ENCODE data around the gene WDFY3. TPM values are rescaled to one million over a fixed set of nuclear protein-coding genes. Genes with fewer than 3 reads are reported as not detected.

Gene WDFY3
- total RNA-seq, 1 donor from 2014 or later: 0.56 TPM

DNA sequence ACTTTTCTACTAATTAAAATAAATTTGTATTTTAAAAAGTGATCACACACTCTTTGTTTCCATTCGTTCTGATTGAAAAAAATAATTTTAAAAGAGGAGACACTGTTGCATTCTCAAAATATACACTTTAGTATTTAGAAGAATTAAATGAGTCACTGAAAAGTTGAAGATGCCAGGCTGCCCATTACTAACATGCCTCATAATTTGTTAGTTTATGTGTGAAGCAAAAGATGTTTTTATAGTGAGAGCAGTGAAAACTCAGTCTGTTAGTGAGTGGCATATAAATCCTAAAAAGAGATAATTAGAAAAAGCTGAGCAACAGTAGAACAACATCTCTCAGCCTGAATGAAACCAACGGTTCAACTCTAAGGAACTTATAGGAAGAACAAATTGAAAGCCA, 240.1 kb downstream of the WDFY3 start:
- intact Hi-C loops (cut with micrococcal nuclease): no loop called here

DNA sequence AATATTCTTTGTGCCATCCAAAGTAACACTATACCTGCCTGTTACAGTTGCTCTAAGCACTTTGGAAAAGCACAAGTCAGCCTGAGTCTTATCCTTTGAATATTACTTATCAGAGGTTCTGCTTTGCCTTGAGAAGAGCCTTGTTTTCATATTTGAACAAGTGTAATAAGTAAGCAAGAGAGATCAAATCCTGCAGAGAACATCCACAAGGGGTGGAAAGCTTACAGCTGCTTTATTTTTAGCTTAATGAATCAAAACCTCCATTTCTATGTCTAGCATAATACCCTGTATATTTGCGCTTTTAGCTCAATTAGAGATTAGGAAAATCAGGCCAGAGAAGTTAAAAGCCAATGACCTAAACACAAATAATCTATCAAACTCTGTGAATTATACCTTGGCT, 243.8 kb downstream of the WDFY3 start:
- intact Hi-C loops (cut with micrococcal nuclease): no loop called here

DNA sequence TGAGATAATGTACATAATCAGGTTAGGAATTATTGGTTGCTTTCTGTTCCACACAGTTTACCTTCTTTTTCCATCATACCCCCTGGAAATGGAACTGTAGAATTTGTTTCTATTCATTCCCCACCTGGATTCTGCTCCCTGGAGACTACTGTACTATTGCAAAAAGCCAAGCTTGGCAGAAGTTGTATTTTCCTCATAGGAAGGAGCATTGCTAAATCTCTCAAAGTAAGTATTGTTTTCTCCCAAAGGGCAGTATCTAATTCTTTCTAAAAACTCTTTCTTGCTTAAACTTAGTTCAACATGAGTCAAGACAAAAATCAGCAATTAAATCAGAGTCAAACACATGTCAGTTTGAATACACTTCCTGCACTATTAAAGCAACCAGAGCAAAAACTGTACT, 247.4 kb downstream of the WDFY3 start:
- intact Hi-C loops (cut with micrococcal nuclease): no loop called here

GRCh38 chr4:84718699-84719098, 247.8 kb downstream of the WDFY3 start:
- intact Hi-C loops (cut with micrococcal nuclease): no loop called here

DNA sequence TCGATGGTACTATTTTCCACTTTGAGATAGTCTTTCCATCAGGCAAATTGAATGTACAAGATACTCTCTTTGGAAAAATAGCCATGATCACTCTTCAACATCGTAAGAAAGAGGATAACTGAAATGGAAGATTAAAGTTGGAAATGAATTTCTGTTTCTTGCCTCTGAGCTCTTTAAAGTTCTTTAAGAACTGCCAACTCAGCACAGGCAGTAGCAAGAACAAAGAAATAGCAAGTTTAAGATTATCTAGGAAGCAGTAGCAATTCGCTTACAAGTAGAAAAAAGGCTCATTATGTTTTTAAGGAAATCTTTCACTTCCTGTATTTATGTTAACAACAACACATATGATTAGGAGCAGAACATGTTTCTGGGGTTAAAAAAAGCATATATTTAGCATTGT, 255.9 kb downstream of the WDFY3 start:
- intact Hi-C loops (cut with micrococcal nuclease): no loop called here

DNA sequence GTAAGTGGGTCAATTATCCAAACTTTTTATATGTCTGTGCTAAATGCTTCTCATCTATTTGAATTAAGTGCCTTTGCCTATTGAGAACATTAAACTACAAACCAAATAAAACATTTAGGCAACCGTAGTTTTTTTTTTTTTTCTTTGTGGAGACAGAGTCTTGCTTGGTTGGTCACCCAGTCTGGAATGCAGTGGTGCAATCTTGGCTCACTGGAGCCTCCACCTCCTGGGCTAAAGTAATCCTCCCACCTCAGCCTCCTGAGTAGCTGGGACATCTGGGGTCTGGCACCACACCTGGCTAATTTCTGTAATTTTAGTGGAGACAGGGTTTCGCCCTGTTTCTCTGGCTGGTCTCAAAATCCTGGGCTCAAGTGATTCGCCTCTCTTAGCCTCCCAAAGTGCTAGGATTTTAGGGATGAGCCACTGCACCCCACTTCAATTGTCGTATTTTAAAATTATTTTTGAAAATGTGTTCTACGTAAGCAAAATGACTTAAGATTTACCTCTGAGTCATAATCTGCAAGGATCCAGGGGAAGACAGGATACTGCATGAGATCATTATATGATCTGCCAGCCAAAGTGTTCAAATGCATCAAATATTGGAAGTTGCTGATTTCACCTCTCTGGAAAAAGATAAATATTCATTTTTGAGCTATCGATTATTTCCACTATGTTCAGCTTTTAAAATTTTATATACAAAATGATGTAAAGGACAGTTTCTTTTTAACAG, 257.9 kb downstream of the WDFY3 start:
- intact Hi-C loops (cut with micrococcal nuclease): no loop called here

DNA sequence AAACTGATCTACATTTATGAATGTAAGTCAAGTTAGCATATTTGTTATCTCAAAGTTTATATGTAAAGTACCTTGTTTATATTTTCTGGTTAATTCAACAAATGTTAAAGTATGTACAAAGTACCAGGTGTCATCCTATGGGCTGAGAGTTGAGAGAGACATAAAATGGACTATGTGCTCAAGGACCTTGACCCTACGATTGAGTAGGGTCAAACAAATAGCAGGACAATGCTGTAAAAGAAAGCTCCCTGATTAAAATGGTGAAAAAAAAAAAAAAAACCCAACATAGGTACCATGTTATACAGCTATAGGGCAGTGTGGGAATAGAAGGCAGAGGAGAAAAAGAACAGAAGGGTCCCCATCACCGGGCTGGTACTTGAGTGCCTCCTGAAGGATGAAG, 260.2 kb downstream of the WDFY3 start:
- intact Hi-C loops (cut with micrococcal nuclease): no loop called here

DNA sequence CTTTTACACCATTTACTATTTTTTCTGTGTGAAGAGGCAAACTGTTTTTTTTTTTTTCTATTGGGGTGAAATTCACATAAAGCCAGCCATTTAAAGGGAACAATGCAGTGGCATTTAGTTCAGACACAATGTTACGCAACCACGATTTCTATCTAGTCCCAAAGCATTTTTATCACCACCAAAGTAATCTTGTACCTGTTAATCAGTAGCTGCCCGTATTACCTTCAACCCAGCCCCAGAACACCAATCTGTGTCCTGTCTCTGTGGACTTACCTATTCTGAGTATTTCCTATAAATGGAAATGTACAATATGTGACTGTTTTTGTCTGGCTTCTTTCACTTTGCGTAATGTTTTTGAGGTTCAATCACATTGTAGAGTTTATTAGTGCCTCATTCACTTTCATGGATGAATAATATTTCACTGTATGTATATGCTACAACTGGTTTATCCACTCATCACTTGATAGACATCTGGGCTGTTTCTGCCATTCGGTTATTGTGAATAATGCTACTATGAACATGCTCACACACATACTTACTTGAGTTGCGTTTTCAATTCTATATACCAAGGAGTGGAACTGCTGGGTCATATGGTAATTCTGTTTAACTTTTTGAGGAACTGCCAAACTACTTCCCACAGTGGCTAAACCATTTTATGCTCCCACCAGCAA, 267.4 kb downstream of the WDFY3 start:
- intact Hi-C loops (cut with micrococcal nuclease): no loop called here

DNA sequence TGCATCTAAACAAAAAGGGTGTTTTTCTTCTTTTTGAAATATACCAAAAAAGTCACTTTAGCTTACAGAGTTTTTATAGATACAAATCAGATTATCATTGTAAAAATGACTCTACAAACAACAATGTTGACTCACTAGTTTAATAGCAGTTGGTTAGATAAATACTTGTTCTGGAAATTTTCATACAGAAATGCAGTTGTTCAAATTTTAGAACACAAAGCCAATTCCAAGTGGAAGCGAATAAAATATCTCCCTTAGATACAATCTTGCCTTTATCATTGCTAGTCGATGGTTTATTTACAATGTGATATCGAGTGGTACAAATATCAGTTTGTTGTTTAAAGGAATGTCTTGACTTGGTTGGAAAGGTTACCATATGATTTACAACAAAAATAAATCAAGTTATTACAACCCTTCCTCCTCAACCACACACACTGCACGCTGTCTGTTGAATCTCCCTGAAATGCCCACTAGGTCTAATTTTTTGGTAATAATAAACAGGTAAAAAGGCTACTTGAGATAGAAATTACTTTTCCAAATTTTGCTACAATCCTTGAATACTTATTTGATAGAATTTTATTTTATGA, 268.8 kb downstream of the WDFY3 start:
- intact Hi-C loops (cut with micrococcal nuclease): no loop called here

GRCh38 chr4:84697159-84697558, 269.3 kb downstream of the WDFY3 start:
- intact Hi-C loops (cut with micrococcal nuclease): no loop called here

GRCh38 chr4:84691800-84692199, 274.7 kb downstream of the WDFY3 start:
- intact Hi-C loops (cut with micrococcal nuclease): no loop called here

GRCh38 chr4:84691170-84691691, 275.3 kb downstream of the WDFY3 start:
- intact Hi-C loops (cut with micrococcal nuclease): no loop called here

DNA sequence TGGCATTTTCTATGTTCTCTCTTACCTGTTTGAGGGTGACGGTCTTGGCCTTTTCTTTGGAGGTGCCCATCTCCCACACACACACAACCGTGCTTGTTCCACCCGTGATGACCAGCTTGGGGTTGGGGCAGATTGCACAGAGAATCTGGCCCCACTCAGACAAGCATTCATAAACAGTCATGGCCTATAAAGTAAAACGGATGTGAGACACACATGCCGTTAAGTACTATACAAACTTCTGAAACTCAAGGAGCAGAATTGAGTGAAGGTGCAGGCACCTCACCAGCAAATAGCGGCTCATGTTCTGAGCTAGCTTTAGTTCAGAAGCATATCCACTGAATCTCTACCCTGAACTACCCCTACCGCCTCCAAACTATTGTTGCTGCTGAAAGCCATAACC, 276.0 kb downstream of the WDFY3 start:
- intact Hi-C loops (cut with micrococcal nuclease): no loop called here

DNA sequence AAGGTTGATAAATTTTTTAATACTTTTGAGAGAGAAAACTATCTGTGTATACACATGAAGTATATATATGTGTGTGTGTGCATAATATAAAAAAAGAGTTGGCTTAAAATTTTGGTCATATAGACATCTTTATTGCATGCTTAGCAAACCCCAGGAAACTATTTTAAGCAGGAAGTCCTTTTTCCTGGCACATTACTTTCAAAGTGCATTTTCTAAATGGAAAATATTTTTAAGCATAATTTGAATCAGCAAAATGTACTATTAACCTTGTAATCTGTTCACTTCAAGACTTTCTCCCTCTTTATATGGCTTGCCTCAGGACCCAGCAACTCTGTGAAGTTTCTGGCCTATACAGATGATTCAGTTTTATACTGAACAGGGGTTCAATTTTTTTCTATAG, 277.3 kb downstream of the WDFY3 start:
- intact Hi-C loops (cut with micrococcal nuclease): no loop called here

DNA sequence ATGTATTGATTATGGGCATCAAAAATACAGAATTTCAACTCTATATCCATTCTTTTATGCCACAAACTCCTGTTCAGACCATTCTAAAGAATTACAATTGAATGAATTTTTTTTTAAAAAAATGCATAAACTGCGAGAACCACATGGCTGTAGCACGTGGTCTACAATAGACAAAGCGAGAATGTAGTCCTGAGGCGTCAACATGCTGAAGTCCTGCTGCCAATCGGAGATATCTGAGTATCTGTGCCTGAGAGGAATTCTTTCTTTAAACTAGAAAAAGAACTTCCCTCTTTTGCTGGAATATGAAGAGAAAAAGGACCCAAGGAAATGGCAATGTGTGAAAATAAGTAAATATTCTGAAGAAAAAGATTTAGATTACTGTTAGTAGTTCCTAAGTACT, 277.9 kb downstream of the WDFY3 start:
- intact Hi-C loops (cut with micrococcal nuclease): no loop called here

DNA sequence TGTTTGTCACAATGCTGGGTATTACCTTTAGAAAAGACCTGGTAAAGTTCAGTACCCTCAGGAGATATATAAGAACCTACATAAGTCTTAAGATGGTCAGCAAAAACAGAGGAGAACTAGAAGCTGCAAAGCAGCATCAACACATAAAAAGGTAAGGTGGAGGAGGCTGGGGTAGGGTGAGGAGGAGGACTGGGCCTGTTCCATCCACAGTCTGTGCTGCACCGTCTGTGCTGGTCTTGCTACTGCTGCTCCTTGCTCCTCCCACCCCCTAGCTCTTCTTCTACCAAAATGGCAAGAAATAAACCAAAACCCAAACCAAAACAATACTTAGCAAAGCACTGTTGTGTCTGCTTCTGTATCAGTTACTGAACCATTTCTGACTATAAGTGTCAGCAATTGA, 281.4 kb downstream of the WDFY3 start:
- intact Hi-C loops (cut with micrococcal nuclease): no loop called here

DNA sequence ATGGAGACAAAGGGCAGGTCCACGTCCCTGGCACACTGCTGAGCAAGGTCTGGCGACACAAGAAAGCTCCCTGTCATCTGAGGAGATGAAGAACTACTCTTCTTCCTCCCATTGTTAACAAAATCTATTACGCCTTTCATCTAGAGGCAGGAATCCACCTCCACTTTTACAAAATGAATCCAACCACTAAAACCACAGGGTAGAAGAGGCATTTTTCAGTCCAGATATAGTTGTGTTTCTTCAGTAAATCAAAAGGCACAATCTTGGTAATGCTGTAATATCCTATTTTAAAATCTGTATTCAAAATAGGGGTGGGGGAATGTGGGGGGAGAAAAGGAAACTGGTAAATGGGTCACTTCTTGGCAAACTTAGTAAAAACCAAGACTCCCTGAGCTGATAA, 282.1 kb downstream of the WDFY3 start:
- intact Hi-C loops (cut with micrococcal nuclease): loop anchor here (5.0 kb wide), 1 partner anchor 102 kb away; the partner anchor contains the start of gene CDS1

DNA sequence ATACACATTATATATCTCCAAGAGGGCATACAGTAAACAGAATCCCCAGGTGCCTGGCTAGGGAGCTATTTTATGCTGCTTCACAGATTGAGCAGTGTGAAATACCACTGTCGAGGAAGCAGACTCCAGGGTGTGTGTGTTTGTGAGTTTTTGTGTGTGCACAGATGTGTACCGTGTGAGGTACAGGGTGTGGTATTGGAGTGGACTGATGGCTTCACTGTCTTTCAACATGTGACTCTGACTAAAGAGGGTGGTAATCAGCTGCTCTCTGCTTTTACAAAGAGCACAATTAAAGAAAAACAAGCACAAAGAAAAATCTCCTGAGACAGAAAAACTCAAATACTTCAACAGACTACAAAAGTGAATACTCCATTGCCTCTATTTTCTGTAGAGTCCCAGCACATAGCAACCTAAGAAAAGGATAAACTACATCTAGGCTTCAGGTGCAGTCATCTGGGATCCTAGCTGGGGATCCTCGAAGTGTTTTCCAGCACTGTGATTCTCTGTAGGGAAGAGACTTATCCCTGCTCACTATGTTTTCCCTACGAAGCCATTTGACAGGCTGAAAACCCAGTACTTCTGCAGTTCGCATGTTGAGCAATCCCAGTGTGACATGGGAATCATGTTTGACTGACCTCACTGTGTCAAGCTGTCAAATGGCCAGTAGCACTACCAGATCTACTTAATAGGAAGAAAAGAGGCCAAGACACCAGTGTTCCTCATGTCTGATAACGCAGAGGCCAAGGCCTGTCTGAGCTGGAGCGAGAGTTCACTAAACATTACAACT, 283.2 kb downstream of the WDFY3 start:
- intact Hi-C loops (cut with micrococcal nuclease): loop anchor here (5.0 kb wide), 1 partner anchor 101 kb away; the partner anchor contains the start of gene CDS1

GRCh38 chr4:84682661-84683060, 283.8 kb downstream of the WDFY3 start:
- intact Hi-C loops (cut with micrococcal nuclease): loop anchor here (5.0 kb wide), 1 partner anchor 100 kb away; the partner anchor contains the start of gene CDS1

GRCh38 chr4:84681486-84682274, 284.8 kb downstream of the WDFY3 start:
- intact Hi-C loops (cut with micrococcal nuclease): loop anchor here (5.0 kb wide), 1 partner anchor 99 kb away; the partner anchor contains the start of gene CDS1

Measured in T-helper 1 cell treated with Interleukin-12 subunit alpha and Interleukin-12 subunit beta and Interleukin-4 antibody, amounts not matched to agents 30 ng/mL and 1 ng/mL, for 36 hours (primary cell).